Fibroblast of villous mesenchyme (primary cell): ENCODE results near the gene MUC4. TPM values are rescaled to one million over a fixed set of nuclear protein-coding genes. Genes with fewer than 3 reads are reported as not detected.

Experiments used
- DNase-seq: peaks from one replicate; pipeline ENCODE4 v3.0.0-alpha.2; 2010; ENCODE audit warnings: low read depth
- H3K4me3 ChIP-seq: 2 replicates; pipeline ENCODE4 v1.5.1; 2011; ENCODE audit warnings: low read depth, mild to moderate bottlenecking, low read length
- CTCF ChIP-seq: IDR thresholded peaks from 2 replicates; pipeline ENCODE4 v1.5.1; 2012; ENCODE audit warnings: low read depth, mild to moderate bottlenecking, low read length; ENCODE audit not compliant: insufficient read depth
- total RNA-seq: library from RNA; depleted of rRNA; stranded (reverse); fragments of >200 nt; gene quantifications from 2 replicates; pipeline ENCODE4 v1.2.3, GENCODE V29; 2012

MUC4 gene
- total RNA-seq, 1 donor, result not detected

- H3K4me3 ChIP-seq, result no peak overlapping the region
- no peak for TF ChIP-seq CTCF
- peak; percentile 68 for DNase-seq
Measured at GRCh38 chr3:195847055-195847950, 35.6 kb upstream of the MUC4 start.

GRCh38 chr3:195845483-195845882 is 33.8 kb upstream of the MUC4 start:
- no peak for TF ChIP-seq CTCF
- no peak overlapping the region for H3K4me3 ChIP-seq
- no peak for DNase-seq

- DNase-seq, result no peak
Measured at GRCh38 chr3:195844671-195845218, 33.0 kb upstream of the MUC4 start.

GRCh38 chr3:195839260-195840010 is 27.7 kb upstream of the MUC4 start:
- TF ChIP-seq CTCF, result no peak
- DNase-seq, result no peak

More at GRCh38 chr3:195844671-195845218, 33.0 kb upstream of the MUC4 start:
- no peak overlapping the region for H3K4me3 ChIP-seq
- no peak for TF ChIP-seq CTCF

GRCh38 chr3:195838714-195839113 is 27.0 kb upstream of the MUC4 start:
- no peak for DNase-seq
- no peak for TF ChIP-seq CTCF
- H3K4me3 ChIP-seq, result no peak overlapping the region

More at GRCh38 chr3:195839260-195840010, 27.7 kb upstream of the MUC4 start:
- H3K4me3 ChIP-seq, result no peak overlapping the region

GRCh38 chr3:195836476-195837135 is 24.9 kb upstream of the MUC4 start:
- H3K4me3 ChIP-seq, result no peak overlapping the region
- TF ChIP-seq CTCF, result no peak
- no peak for DNase-seq
